ENCODE measurements around the gene GALNS. TPM values are rescaled to one million over a fixed set of nuclear protein-coding genes. Genes with fewer than 3 reads are reported as not detected.

GALNS gene
- total and polyA plus RNA-seq, 2 of the 13 experiments (the other 11 are each of a cell fraction or from before 2014, with no cell fraction given), result 9.2 to 9.8 TPM

DNA sequence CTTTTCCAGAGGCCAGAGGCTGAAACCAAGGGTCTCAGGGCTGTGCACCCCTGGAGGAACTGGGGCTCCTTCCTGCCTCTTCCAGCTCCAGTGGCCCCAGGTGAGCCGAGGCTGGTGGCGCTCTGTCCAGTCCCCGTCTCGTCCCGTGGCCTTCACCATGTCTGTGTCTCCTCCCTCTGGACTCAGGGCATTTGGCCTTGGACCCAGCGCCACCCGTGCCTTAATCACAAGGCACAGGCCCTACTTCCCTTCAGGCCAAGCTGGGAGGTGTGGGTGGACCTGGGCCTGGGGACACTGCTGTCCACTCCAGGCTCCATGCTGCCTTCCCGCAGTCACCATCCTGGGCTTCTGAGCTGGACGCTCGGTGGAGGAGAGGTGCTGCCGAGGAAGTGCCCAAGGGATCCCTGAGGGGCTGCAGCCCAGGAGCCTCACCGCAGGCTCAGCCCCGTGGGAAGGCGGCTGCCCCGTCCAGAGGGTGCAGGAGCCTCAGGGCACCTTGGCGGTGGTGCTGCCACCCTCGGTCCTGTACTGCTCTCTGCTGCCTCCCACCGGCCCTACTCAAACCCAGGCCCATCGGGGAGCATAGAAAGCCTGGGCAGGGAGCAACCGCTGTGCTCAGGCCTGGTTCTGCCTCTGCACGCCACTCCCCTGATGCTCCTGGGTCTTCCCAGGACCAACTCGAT, 35.4 kb downstream of the GALNS start:
- H3K4me2 ChIP-seq (ENCODE audit: low read depth, low read length), result no peak overlapping the region
- no peak for FAIRE-seq
- CTCF ChIA-PET (ENCODE audit: low intra/inter-chr PET ratio, low total read pairs), result interaction anchor here (0.6 to 0.8 kb wide), 2 partner anchors 9 to 78 kb away, joined by 3 to 5 read pairs; partner anchors contain the start of gene APRT
- H3K36me3 ChIP-seq (replicated peaks in 1 of 2; ENCODE audit: control insufficient read depth in 1 of 2, insufficient read depth in 2 of 2, low read length in 2 of 2), result no peaks in the 10 kb centered on the region
- H3K27ac ChIP-seq (ENCODE audit: extremely low read length, insufficient read depth, low read length), result no peak overlapping the region
- no peaks in the 10 kb centered on the region for H4K20me1 ChIP-seq (ENCODE audit: insufficient read depth, low read length)
- H3K79me2 ChIP-seq (ENCODE audit: insufficient read depth, low read length), result no peaks in the 10 kb centered on the region
- no peaks in the 10 kb centered on the region for H3K9me3 ChIP-seq (ENCODE audit: low read length)
- DNase-seq (ENCODE audit: low spot score), result no peak
- intact Hi-C loops (cut with micrococcal nuclease; ENCODE audit: unreplicated experiment), result no loop called here
- WGBS (ENCODE audit: low lambda C conversion rate), result 48% methylated on average over 15 of the region's 22 CpGs
- BruUV-seq (replicated peaks), result no TSS peak
- POLR2A ChIA-PET, result interaction anchor here (1.5 kb wide), 1 partner anchor 10 kb away, joined by 5 read pairs; the partner anchor contains the start of gene APRT
- H3K4me3 ChIP-seq (replicated peaks in 1 of 3; ENCODE audit: insufficient read depth in 1 of 3, low read depth in 2 of 3, low read length in 3 of 3), result no peak overlapping the region
- peak; percentile 70 for ATAC-seq
- H3K4me1 ChIP-seq (ENCODE audit: insufficient read depth, low read length), result peaks cover 23% of the 10 kb centered on the region
- no peak overlapping the region for H3K9ac ChIP-seq (ENCODE audit: insufficient read depth, low read depth, low read length)
- no peak overlapping the region for H2AFZ ChIP-seq (ENCODE audit: low read length)
- in situ Hi-C loops (cut with HindIII; ENCODE audit: extremely low pct_ligation_motif_present, low pct_unique_long_range_greater_than_20kb), result no loop called here
- peaks cover 0 to 5% of the 10 kb centered on the region in 2 experiments; a peak in 1 of 5 replicates for H3K27me3 ChIP-seq (ENCODE audit: control insufficient read depth in 1 of 2, insufficient read depth in 2 of 2, low read length in 2 of 2)
- TF ChIP-seq, protein P1, sequence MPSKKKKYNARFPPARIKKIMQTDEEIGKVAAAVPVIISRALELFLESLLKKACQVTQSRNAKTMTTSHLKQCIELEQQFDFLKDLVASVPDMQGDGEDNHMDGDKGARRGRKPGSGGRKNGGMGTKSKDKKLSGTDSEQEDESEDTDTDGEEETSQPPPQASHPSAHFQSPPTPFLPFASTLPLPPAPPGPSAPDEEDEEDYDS (CRISPR knock-in tag; IDR thresholded peaks at IDR 0.05), result no peak
- TF ChIP-seq ZNF614 (CRISPR knock-in tag; IDR thresholded peaks at IDR 0.05; ENCODE audit: borderline replicate concordance) (no peak), SOX13 (IDR thresholded peaks at IDR 0.05) (no peak), SOX13 (CRISPR knock-in tag; conservative IDR thresholded peaks at IDR 0.05 in 1 of 2, IDR thresholded peaks at IDR 0.05 in 1 of 2) (no peak), MTF2 (CRISPR knock-in tag; IDR thresholded peaks at IDR 0.05; ENCODE audit: borderline replicate concordance) (no peak), MEF2D (CRISPR knock-in tag; IDR thresholded peaks at IDR 0.05) (no peak), MED13 (CRISPR knock-in tag; IDR thresholded peaks at IDR 0.05) (no peak), CREM (IDR thresholded peaks at IDR 0.05) (no peak), CREM (CRISPR knock-in tag; IDR thresholded peaks at IDR 0.05) (no peak), JUN (CRISPR knock-in tag; IDR thresholded peaks at IDR 0.05) (no peak), NFKB2 (CRISPR knock-in tag; IDR thresholded peaks at IDR 0.05; ENCODE audit: borderline replicate concordance) (peak; percentile 60; the same call in 1 of the 2 replicates), ZNF782 (CRISPR knock-in tag; IDR thresholded peaks at IDR 0.05; ENCODE audit: borderline replicate concordance) (no peak), ZNF816 (CRISPR knock-in tag; IDR thresholded peaks at IDR 0.05; ENCODE audit: borderline replicate concordance) (no peak), GABPB1 (CRISPR knock-in tag; IDR thresholded peaks at IDR 0.05) (peak; percentile 24; the same call in 1 of the 2 replicates)
- TF ChIP-seq, protein P2, sequence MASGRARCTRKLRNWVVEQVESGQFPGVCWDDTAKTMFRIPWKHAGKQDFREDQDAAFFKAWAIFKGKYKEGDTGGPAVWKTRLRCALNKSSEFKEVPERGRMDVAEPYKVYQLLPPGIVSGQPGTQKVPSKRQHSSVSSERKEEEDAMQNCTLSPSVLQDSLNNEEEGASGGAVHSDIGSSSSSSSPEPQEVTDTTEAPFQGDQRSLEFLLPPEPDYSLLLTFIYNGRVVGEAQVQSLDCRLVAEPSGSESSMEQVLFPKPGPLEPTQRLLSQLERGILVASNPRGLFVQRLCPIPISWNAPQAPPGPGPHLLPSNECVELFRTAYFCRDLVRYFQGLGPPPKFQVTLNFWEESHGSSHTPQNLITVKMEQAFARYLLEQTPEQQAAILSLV (CRISPR knock-in tag; IDR thresholded peaks at IDR 0.05; ENCODE audit: borderline replicate concordance), result no peak
- TF ChIP-seq, protein P3, sequence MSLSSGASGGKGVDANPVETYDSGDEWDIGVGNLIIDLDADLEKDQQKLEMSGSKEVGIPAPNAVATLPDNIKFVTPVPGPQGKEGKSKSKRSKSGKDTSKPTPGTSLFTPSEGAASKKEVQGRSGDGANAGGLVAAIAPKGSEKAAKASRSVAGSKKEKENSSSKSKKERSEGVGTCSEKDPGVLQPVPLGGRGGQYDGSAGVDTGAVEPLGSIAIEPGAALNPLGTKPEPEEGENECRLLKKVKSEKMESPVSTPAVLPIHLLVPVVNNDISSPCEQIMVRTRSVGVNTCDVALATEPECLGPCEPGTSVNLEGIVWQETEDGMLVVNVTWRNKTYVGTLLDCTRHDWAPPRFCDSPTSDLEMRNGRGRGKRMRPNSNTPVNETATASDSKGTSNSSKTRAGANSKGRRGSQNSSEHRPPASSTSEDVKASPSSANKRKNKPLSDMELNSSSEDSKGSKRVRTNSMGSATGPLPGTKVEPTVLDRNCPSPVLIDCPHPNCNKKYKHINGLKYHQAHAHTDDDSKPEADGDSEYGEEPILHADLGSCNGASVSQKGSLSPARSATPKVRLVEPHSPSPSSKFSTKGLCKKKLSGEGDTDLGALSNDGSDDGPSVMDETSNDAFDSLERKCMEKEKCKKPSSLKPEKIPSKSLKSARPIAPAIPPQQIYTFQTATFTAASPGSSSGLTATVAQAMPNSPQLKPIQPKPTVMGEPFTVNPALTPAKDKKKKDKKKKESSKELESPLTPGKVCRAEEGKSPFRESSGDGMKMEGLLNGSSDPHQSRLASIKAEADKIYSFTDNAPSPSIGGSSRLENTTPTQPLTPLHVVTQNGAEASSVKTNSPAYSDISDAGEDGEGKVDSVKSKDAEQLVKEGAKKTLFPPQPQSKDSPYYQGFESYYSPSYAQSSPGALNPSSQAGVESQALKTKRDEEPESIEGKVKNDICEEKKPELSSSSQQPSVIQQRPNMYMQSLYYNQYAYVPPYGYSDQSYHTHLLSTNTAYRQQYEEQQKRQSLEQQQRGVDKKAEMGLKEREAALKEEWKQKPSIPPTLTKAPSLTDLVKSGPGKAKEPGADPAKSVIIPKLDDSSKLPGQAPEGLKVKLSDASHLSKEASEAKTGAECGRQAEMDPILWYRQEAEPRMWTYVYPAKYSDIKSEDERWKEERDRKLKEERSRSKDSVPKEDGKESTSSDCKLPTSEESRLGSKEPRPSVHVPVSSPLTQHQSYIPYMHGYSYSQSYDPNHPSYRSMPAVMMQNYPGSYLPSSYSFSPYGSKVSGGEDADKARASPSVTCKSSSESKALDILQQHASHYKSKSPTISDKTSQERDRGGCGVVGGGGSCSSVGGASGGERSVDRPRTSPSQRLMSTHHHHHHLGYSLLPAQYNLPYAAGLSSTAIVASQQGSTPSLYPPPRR (CRISPR knock-in tag; IDR thresholded peaks at IDR 0.05; ENCODE audit: borderline replicate concordance), result no peak
- TF ChIP-seq, protein P4, sequence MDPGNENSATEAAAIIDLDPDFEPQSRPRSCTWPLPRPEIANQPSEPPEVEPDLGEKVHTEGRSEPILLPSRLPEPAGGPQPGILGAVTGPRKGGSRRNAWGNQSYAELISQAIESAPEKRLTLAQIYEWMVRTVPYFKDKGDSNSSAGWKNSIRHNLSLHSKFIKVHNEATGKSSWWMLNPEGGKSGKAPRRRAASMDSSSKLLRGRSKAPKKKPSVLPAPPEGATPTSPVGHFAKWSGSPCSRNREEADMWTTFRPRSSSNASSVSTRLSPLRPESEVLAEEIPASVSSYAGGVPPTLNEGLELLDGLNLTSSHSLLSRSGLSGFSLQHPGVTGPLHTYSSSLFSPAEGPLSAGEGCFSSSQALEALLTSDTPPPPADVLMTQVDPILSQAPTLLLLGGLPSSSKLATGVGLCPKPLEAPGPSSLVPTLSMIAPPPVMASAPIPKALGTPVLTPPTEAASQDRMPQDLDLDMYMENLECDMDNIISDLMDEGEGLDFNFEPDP (CRISPR knock-in tag; conservative IDR thresholded peaks at IDR 0.05), result no peak
